Esophagus muscularis mucosa (tissue), 4 donors: Measurements from ENCODE around the gene GALC. TPM values are rescaled to one million over a fixed set of nuclear protein-coding genes. Genes with fewer than 3 reads are reported as not detected.

Source experiments
- DNase-seq: peaks from one replicate; pipeline ENCODE4 v3.0.0-alpha.2; 2017; ENCODE audit errors: extremely low spot score
- H3K27ac ChIP-seq, 4 donors: fragments of 200-600 bp; sonication (generic); replicated peaks in 1 of 4; 1 replicate in 3 of 4; 2 replicates in 1 of 4; pipeline ENCODE4 v1.5.1; 2016 to 2019; ENCODE audit warnings: mild to moderate bottlenecking in 1 of 4
- H3K27me3 ChIP-seq, 4 donors: fragments of 200-600 bp; sonication (generic); one replicate each; pipeline versions ENCODE4 v1.5.1 to v1.6.0; 2016 to 2019
- H3K36me3 ChIP-seq, 4 donors: fragments of 200-600 bp; sonication (generic); one replicate each; pipeline ENCODE4 v1.5.1; 2016 to 2019
- H3K4me1 ChIP-seq, 4 donors: fragments of 200-600 bp; sonication (generic); one replicate each; pipeline ENCODE4 v1.5.1; 2016 to 2019
- H3K4me3 ChIP-seq, 4 donors: fragments of 200-600 bp; sonication (generic); 1 replicate in 2 of 4; 2 replicates in 2 of 4; pipeline ENCODE4 v1.5.1; 2016 to 2019; ENCODE audit warnings: mild to moderate bottlenecking in 4 of 4, moderate library complexity in 1 of 4
- H3K9me3 ChIP-seq, 4 donors: fragments of 200-600 bp; sonication (generic); 1 replicate in 3 of 4; 2 replicates in 1 of 4; pipeline ENCODE4 v1.5.1; 2016 to 2019
- EP300 ChIP-seq: sonication (generic); formaldehyde crosslinking; IDR thresholded peaks from one replicate; pipeline ENCODE4 v1.6.1; 2017; ENCODE audit warnings: antibody characterized with exemption
- POLR2A ChIP-seq: fragments of 450-650 bp; IDR thresholded peaks from one replicate; pipeline ENCODE4 v1.6.1; 2017; ENCODE audit warnings: antibody characterized with exemption, moderate library complexity, mild to moderate bottlenecking, low read depth
- POLR2AphosphoS5 ChIP-seq, 2 donors: sonication (generic); formaldehyde crosslinking; IDR thresholded peaks; one replicate each; pipeline ENCODE4 v1.6.1; 2017; ENCODE audit warnings: antibody characterized with exemption in 2 of 2
- WGBS: methylation state at CpG from one replicate; pipeline ENCODE4 v1.1.5; 2018; 5-methylcytosine and 5-hydroxymethylcytosine counted together
- intact Hi-C: fragments of 100-400 bp; cut with DNase I; formaldehyde crosslinking; loops from one replicate; pipeline ENCODE4 v1.15.1; 2023
- total RNA-seq, 4 donors: library from RNA; depleted of rRNA; stranded (reverse); fragments of >200 nt; gene quantifications; one replicate each; pipeline versions ENCODE4 v1.1.0 to v1.2.1, GENCODE V29; 2016
- TF ChIP-seq, protein P1 (sequence below), 3 experiments: fragments of 200-600 bp in 2 of 3; fragments of 450-650 bp in 1 of 3; sonication (generic) in 2 of 3; IDR thresholded peaks; one replicate each; pipeline ENCODE4 v1.5.1; 2017 to 2019; ENCODE audit warnings: antibody characterized with exemption in 3 of 3, mild to moderate bottlenecking in 2 of 3, moderate library complexity in 1 of 3

Gene GALC
- total RNA-seq, 4 donors from 2014 or later, result 14.5 to 17.0 (median 16.0) TPM

- Histone ChIP-seq H3K4me1 (no peaks in the 10 kb centered on the region), H3K4me3 (no peak overlapping the region), H3K27ac (no peak overlapping the region), H3K9me3 (no peaks in the 10 kb centered on the region), H3K36me3 (no peaks in the 10 kb centered on the region), H3K27me3 (no peaks in the 10 kb centered on the region)
- TF ChIP-seq POLR2AphosphoS5 (IDR thresholded peaks at IDR 0.05), result no peak
- TF ChIP-seq, protein P1, sequence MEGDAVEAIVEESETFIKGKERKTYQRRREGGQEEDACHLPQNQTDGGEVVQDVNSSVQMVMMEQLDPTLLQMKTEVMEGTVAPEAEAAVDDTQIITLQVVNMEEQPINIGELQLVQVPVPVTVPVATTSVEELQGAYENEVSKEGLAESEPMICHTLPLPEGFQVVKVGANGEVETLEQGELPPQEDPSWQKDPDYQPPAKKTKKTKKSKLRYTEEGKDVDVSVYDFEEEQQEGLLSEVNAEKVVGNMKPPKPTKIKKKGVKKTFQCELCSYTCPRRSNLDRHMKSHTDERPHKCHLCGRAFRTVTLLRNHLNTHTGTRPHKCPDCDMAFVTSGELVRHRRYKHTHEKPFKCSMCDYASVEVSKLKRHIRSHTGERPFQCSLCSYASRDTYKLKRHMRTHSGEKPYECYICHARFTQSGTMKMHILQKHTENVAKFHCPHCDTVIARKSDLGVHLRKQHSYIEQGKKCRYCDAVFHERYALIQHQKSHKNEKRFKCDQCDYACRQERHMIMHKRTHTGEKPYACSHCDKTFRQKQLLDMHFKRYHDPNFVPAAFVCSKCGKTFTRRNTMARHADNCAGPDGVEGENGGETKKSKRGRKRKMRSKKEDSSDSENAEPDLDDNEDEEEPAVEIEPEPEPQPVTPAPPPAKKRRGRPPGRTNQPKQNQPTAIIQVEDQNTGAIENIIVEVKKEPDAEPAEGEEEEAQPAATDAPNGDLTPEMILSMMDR (IDR thresholded peaks at IDR 0.05), result no peak
- TF ChIP-seq POLR2A, result no peak
- TF ChIP-seq EP300, result no peak
- WGBS, result 76% methylated on average over 2 of the region's 2 CpGs
- intact Hi-C loops, result no loop called here
- no peak for DNase-seq
Measured at GRCh38 chr14:88034076-88034475, 41.1 kb upstream of the GALC start.

DNA sequence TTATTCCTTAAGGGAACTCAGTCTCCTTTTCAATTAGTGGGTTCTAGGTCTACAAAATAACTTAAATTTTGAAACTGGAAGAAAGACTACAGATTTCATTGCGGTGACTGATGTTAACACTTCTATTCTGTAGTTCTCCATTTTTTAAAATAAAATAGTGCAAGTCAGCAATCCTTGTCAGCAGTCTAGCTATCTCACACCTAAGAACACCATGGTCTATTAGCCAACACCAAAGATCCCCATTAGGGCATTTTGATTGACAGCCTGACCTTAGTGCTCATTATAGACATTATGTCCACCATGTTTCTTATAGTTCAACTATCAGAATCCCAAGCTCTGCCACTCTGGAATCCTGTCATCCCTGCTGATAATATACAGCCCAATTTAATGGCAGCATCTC lies 39.4 kb upstream of the GALC start:
- Histone ChIP-seq H3K27me3 (no peaks in the 10 kb centered on the region), H3K36me3 (no peaks in the 10 kb centered on the region), H3K4me1 (no peaks in the 10 kb centered on the region), H3K9me3 (no peaks in the 10 kb centered on the region), H3K27ac (no peak overlapping the region), H3K4me3 (no peak overlapping the region)
- DNase-seq, result no peak
- TF ChIP-seq, protein P1 (IDR thresholded peaks at IDR 0.05), result no peak
- TF ChIP-seq POLR2AphosphoS5 (IDR thresholded peaks at IDR 0.05) (no peak), POLR2A (no peak), EP300 (no peak)
- 83% methylated on average over 1 of the region's 1 CpG for WGBS
- intact Hi-C loops, result no loop called here

- Histone ChIP-seq H3K4me3 (no peak overlapping the region), H3K9me3 (no peaks in the 10 kb centered on the region), H3K36me3 (no peaks in the 10 kb centered on the region), H3K27me3 (no peaks in the 10 kb centered on the region), H3K27ac (no peak overlapping the region), H3K4me1 (no peaks in the 10 kb centered on the region)
- no peak for TF ChIP-seq EP300
- TF ChIP-seq, protein P1 (IDR thresholded peaks at IDR 0.05), result no peak
- no peak for TF ChIP-seq POLR2A
- TF ChIP-seq POLR2AphosphoS5 (IDR thresholded peaks at IDR 0.05), result no peak
- intact Hi-C loops, result no loop called here
- no peak for DNase-seq
- WGBS, result 67% methylated on average over 1 of the region's 1 CpG
Measured at GRCh38 chr14:88030892-88031291, 37.9 kb upstream of the GALC start.

GRCh38 chr14:88030079-88030478 lies 37.1 kb upstream of the GALC start:
- intact Hi-C loops, result no loop called here
- no peaks in the 10 kb centered on the region for H3K4me1 ChIP-seq
- no peak for TF ChIP-seq POLR2AphosphoS5 (IDR thresholded peaks at IDR 0.05)
- TF ChIP-seq EP300, result no peak
- TF ChIP-seq, protein P1 (IDR thresholded peaks at IDR 0.05), result no peak
- TF ChIP-seq POLR2A, result no peak
- 60% methylated on average over 1 of the region's 1 CpG for WGBS
- no peak for DNase-seq
- no peaks in the 10 kb centered on the region for H3K27me3 ChIP-seq
- no peak overlapping the region for H3K4me3 ChIP-seq
- H3K36me3 ChIP-seq, result no peaks in the 10 kb centered on the region
- no peak overlapping the region for H3K27ac ChIP-seq
- no peaks in the 10 kb centered on the region for H3K9me3 ChIP-seq

GRCh38 chr14:88029500-88029899 lies 36.5 kb upstream of the GALC start:
- Histone ChIP-seq H3K4me1 (no peaks in the 10 kb centered on the region), H3K27ac (no peak overlapping the region), H3K36me3 (no peaks in the 10 kb centered on the region), H3K4me3 (no peak overlapping the region), H3K27me3 (no peaks in the 10 kb centered on the region), H3K9me3 (no peaks in the 10 kb centered on the region)
- 84% methylated on average over 2 of the region's 2 CpGs for WGBS
- DNase-seq, result no peak
- TF ChIP-seq POLR2AphosphoS5 (IDR thresholded peaks at IDR 0.05) (no peak), POLR2A (no peak), EP300 (no peak)
- TF ChIP-seq, protein P1 (IDR thresholded peaks at IDR 0.05), result no peak
- intact Hi-C loops, result no loop called here
